ENCODE measurements around the gene MLYCD.

GRCh38 chr16:83934684-83934977, 35.7 kb downstream of the MLYCD start:
- TF ChIP-seq CTCF (IDR thresholded peaks at IDR 0.05) (no peak), POLR2A (IDR thresholded peaks at IDR 0.05) (no peak)

Data from body of pancreas (tissue), 4 donors.